ENCODE data around the gene ANKMY1.

GRCh38 chr2:240482141-240482540 is 75.6 kb downstream of the ANKMY1 start:
- TF ChIP-seq SNAI2 (CRISPR knock-in tag; IDR thresholded peaks at IDR 0.05) (no peak), CREB5 (CRISPR knock-in tag; IDR thresholded peaks at IDR 0.05; ENCODE audit: low read depth) (no peak), ZFP30 (CRISPR knock-in tag; IDR thresholded peaks at IDR 0.05) (no peak), TOX (CRISPR knock-in tag; IDR thresholded peaks at IDR 0.05; ENCODE audit: borderline replicate concordance) (no peak), ZFP3 (CRISPR knock-in tag; IDR thresholded peaks at IDR 0.05) (no peak), RARB (CRISPR knock-in tag; IDR thresholded peaks at IDR 0.05) (no peak), ARNTL (CRISPR knock-in tag; IDR thresholded peaks at IDR 0.05; ENCODE audit: borderline replicate concordance, low read depth) (no peak), ZNF8 (CRISPR knock-in tag; IDR thresholded peaks at IDR 0.05) (no peak), CSDC2 (CRISPR knock-in tag; IDR thresholded peaks at IDR 0.05) (no peak), POU6F1 (CRISPR knock-in tag; IDR thresholded peaks at IDR 0.05; ENCODE audit: borderline replicate concordance, low read depth) (no peak), PATZ1 (CRISPR knock-in tag; IDR thresholded peaks at IDR 0.05; ENCODE audit: borderline replicate concordance) (no peak), ZNF565 (CRISPR knock-in tag; conservative IDR thresholded peaks at IDR 0.05; ENCODE audit: low read depth) (no peak), ISL1 (CRISPR knock-in tag; IDR thresholded peaks at IDR 0.05) (no peak)
